ENCODE measurements around the gene BCL11B. TPM values are rescaled to one million over a fixed set of nuclear protein-coding genes. Genes with fewer than 3 reads are reported as not detected.

Gene BCL11B
- total and polyA plus RNA-seq, 2 donors (not counting 1 experiment from before 2014, with no cell fraction given) = under 0.01 TPM; not detected in 1

- Histone ChIP-seq H3K4me1 (ENCODE audit: control insufficient read depth, extremely low read depth, insufficient read depth, low read length) (no peaks in the 10 kb centered on the region), H3K79me2 (ENCODE audit: control insufficient read depth, insufficient read depth, low read length) (no peaks in the 10 kb centered on the region), H3K27ac (ENCODE audit: insufficient read depth, low read length) (no peak overlapping the region), H3K4me2 (ENCODE audit: extremely low read depth, insufficient read depth, low read length) (no peak overlapping the region), H3K9me3 (ENCODE audit: control insufficient read depth, insufficient read depth, low read depth, low read length) (no peaks in the 10 kb centered on the region), H2AFZ (ENCODE audit: low read length) (no peak overlapping the region), H3K9ac (ENCODE audit: insufficient read depth, low read length) (no peak overlapping the region), H3K36me3 (ENCODE audit: control insufficient read depth, insufficient read depth, low read length) (no peaks in the 10 kb centered on the region), H4K20me1 (ENCODE audit: control insufficient read depth, extremely low read depth, insufficient read depth, low read length) (no peaks in the 10 kb centered on the region), H3K4me3 (replicated peaks in 1 of 4; ENCODE audit: control extremely low read depth in 1 of 4, insufficient read depth in 1 of 4, low read depth in 3 of 4, low read length in 4 of 4) (peak overlapping the region in 2 of 4 experiments; percentile 23 to 44), H3K27me3 (ENCODE audit: control insufficient read depth, insufficient read depth, low read length) (no peaks in the 10 kb centered on the region)
- TF ChIP-seq CTCF (conservative IDR thresholded peaks at IDR 0.05 in 1 of 2, IDR thresholded peaks at IDR 0.05 in 1 of 2; ENCODE audit: low read depth in 1 of 2, low read length in 2 of 2) = no peak
- no peak for TF ChIP-seq EZH2 (IDR thresholded peaks at IDR 0.05; ENCODE audit: low read length, missing control alignments)
- DNase-seq (ENCODE audit: low read depth in 2 of 2) = no peak
These were observed 80.5 kb downstream of the BCL11B start for GRCh38 chr14:99191395-99192027.

- no peak for DNase-seq (ENCODE audit: low read depth in 2 of 2)
- Histone ChIP-seq H2AFZ (ENCODE audit: low read length) (no peak overlapping the region), H3K79me2 (ENCODE audit: control insufficient read depth, insufficient read depth, low read length) (no peaks in the 10 kb centered on the region), H3K9ac (ENCODE audit: insufficient read depth, low read length) (no peak overlapping the region), H3K36me3 (ENCODE audit: control insufficient read depth, insufficient read depth, low read length) (no peaks in the 10 kb centered on the region), H3K27ac (ENCODE audit: insufficient read depth, low read length) (no peak overlapping the region), H3K4me3 (replicated peaks in 1 of 4; ENCODE audit: control extremely low read depth in 1 of 4, insufficient read depth in 1 of 4, low read depth in 3 of 4, low read length in 4 of 4) (no peak overlapping the region), H3K9me3 (ENCODE audit: control insufficient read depth, insufficient read depth, low read depth, low read length) (no peaks in the 10 kb centered on the region), H4K20me1 (ENCODE audit: control insufficient read depth, extremely low read depth, insufficient read depth, low read length) (no peaks in the 10 kb centered on the region), H3K4me1 (ENCODE audit: control insufficient read depth, extremely low read depth, insufficient read depth, low read length) (no peaks in the 10 kb centered on the region), H3K27me3 (ENCODE audit: control insufficient read depth, insufficient read depth, low read length) (no peaks in the 10 kb centered on the region), H3K4me2 (ENCODE audit: extremely low read depth, insufficient read depth, low read length) (no peak overlapping the region)
- TF ChIP-seq CTCF (conservative IDR thresholded peaks at IDR 0.05 in 1 of 2, IDR thresholded peaks at IDR 0.05 in 1 of 2; ENCODE audit: low read depth in 1 of 2, low read length in 2 of 2) (no peak), EZH2 (IDR thresholded peaks at IDR 0.05; ENCODE audit: low read length, missing control alignments) (no peak)
These were observed 81.2 kb downstream of the BCL11B start for GRCh38 chr14:99190696-99191394.

GRCh38 chr14:99189201-99189801, 82.7 kb downstream of the BCL11B start:
- no peak overlapping the region for H3K27ac ChIP-seq (ENCODE audit: insufficient read depth, low read length)
- H3K4me1 ChIP-seq (ENCODE audit: control insufficient read depth, extremely low read depth, insufficient read depth, low read length) = no peaks in the 10 kb centered on the region
- no peaks in the 10 kb centered on the region for H3K27me3 ChIP-seq (ENCODE audit: control insufficient read depth, insufficient read depth, low read length)
- no peak overlapping the region for H3K4me2 ChIP-seq (ENCODE audit: extremely low read depth, insufficient read depth, low read length)
- no peaks in the 10 kb centered on the region for H3K79me2 ChIP-seq (ENCODE audit: control insufficient read depth, insufficient read depth, low read length)
- H3K9ac ChIP-seq (ENCODE audit: insufficient read depth, low read length) = no peak overlapping the region
- H3K9me3 ChIP-seq (ENCODE audit: control insufficient read depth, insufficient read depth, low read depth, low read length) = no peaks in the 10 kb centered on the region
- H2AFZ ChIP-seq (ENCODE audit: low read length) = no peak overlapping the region
- no peak overlapping the region for H3K4me3 ChIP-seq (replicated peaks in 1 of 4; ENCODE audit: control extremely low read depth in 1 of 4, insufficient read depth in 1 of 4, low read depth in 3 of 4, low read length in 4 of 4)
- no peaks in the 10 kb centered on the region for H3K36me3 ChIP-seq (ENCODE audit: control insufficient read depth, insufficient read depth, low read length)
- no peaks in the 10 kb centered on the region for H4K20me1 ChIP-seq (ENCODE audit: control insufficient read depth, extremely low read depth, insufficient read depth, low read length)
- no peak for DNase-seq (ENCODE audit: low read depth in 2 of 2)
- TF ChIP-seq CTCF (conservative IDR thresholded peaks at IDR 0.05 in 1 of 2, IDR thresholded peaks at IDR 0.05 in 1 of 2; ENCODE audit: low read depth in 1 of 2, low read length in 2 of 2) = no peak
- no peak for TF ChIP-seq EZH2 (IDR thresholded peaks at IDR 0.05; ENCODE audit: low read length, missing control alignments)
